Spleen (tissue), 7 donors: Measurements from ENCODE around the gene TBKBP1.

Experiments
- POLR2A ChIP-seq, 3 donors: fragments of 450-650 bp; IDR thresholded peaks; one replicate each; pipeline ENCODE4 v1.5.1; 2017; ENCODE audit warnings: antibody characterized with exemption in 3 of 3, mild to moderate bottlenecking in 1 of 3
- TF ChIP-seq, protein P1 (sequence below), 11 experiments: fragments of 200-600 bp in 7 of 11; fragments of 450-650 bp in 4 of 11; sonication (generic) in 4 of 11; IDR thresholded peaks in 8 of 11; conservative IDR thresholded peaks in 3 of 11; 1 replicate in 7 of 11; 2 replicates in 4 of 11; pipeline versions ENCODE4 v1.4.0 to v1.8.0; 2016 to 2021; ENCODE audit warnings: antibody characterized with exemption in 11 of 11, inconsistent platforms in 4 of 11, mild to moderate bottlenecking in 1 of 11
- donor health status: DM: no; HTN: no; CAD: no; lungs with moderate emphysema.
- donor health status: DM: no; HTN: no; CAD: no.
- donor health status: DM: no; HTN: no; CAD: no.

DNA sequence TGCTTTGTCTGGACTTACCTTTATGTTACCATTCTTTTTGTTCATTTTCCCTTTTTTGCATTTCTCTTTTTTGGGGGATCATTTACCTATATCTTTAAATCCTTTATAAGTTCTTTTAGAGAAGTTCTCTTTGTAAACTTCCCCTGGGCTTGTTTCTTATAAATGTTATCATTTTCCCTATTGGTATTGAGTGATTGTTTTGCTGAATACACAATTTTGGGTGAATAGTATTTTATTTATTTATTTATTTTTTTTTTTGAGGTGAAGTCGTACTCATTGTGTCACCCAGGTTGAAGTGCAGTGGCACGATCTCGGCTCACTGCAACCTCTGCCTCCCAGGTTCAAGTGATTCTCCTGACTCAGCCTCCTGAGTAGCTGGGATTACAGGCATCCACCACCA, 57.5 kb downstream of the TBKBP1 start:
- TF ChIP-seq, protein P1, sequence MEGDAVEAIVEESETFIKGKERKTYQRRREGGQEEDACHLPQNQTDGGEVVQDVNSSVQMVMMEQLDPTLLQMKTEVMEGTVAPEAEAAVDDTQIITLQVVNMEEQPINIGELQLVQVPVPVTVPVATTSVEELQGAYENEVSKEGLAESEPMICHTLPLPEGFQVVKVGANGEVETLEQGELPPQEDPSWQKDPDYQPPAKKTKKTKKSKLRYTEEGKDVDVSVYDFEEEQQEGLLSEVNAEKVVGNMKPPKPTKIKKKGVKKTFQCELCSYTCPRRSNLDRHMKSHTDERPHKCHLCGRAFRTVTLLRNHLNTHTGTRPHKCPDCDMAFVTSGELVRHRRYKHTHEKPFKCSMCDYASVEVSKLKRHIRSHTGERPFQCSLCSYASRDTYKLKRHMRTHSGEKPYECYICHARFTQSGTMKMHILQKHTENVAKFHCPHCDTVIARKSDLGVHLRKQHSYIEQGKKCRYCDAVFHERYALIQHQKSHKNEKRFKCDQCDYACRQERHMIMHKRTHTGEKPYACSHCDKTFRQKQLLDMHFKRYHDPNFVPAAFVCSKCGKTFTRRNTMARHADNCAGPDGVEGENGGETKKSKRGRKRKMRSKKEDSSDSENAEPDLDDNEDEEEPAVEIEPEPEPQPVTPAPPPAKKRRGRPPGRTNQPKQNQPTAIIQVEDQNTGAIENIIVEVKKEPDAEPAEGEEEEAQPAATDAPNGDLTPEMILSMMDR (IDR thresholded peaks at IDR 0.05 in 8 of 11, conservative IDR thresholded peaks at IDR 0.05 in 3 of 11): no peak
- TF ChIP-seq POLR2A (IDR thresholded peaks at IDR 0.05): no peak
